ENCODE measurements around the gene LAMC3. TPM values are rescaled to one million over a fixed set of nuclear protein-coding genes. Genes with fewer than 3 reads are reported as not detected.

LAMC3 gene
- polyA plus RNA-seq, 1 of the 3 experiments (the other 2 are of a cell fraction) = 0.07 TPM

GRCh38 chr9:131100445-131100844, 91.5 kb downstream of the LAMC3 start (continued):
- TF ChIP-seq YY1 (IDR thresholded peaks at IDR 0.05; ENCODE audit: low read depth) = no peak
- TF ChIP-seq MAX (IDR thresholded peaks at IDR 0.05; ENCODE audit: low read depth) = no peak
- TF ChIP-seq TAF1 (IDR thresholded peaks at IDR 0.05; ENCODE audit: borderline replicate concordance, low read depth, low read length) = no peak
- TF ChIP-seq JUND (IDR thresholded peaks at IDR 0.05) = no peak

- H3K27ac ChIP-seq (ENCODE audit: low read depth in 2 of 2, low read length in 1 of 2) = no peak overlapping the region
- no peaks in the 10 kb centered on the region for H3K79me2 ChIP-seq (ENCODE audit: insufficient read depth)
- H3K27me3 ChIP-seq (ENCODE audit: insufficient read depth) = peaks cover 11% of the 10 kb centered on the region; the same call in 1 of the 2 replicates
- no peaks in the 10 kb centered on the region for H3K9me2 ChIP-seq
- H3K4me3 ChIP-seq (ENCODE audit: low read depth in 2 of 2, low read length in 1 of 2) = no peak overlapping the region
- 81% methylated on average over 11 of the region's 11 CpGs for WGBS (ENCODE audit: low lambda C conversion rate)
- TF ChIP-seq REST (IDR thresholded peaks at IDR 0.05; ENCODE audit: low read depth, low read length) (no peak), RCOR1 (IDR thresholded peaks at IDR 0.05; ENCODE audit: low read length) (no peak), RAD21 (IDR thresholded peaks at IDR 0.05; ENCODE audit: low read length) (no peak), MXI1 (IDR thresholded peaks at IDR 0.05; ENCODE audit: low read depth, low read length) (no peak), SMC3 (IDR thresholded peaks at IDR 0.05; ENCODE audit: low read depth, low read length) (no peak), EZH2phosphoT487 (IDR thresholded peaks at IDR 0.05; ENCODE audit: borderline replicate concordance, low read depth) (no peak), GATA2 (CRISPR knock-in tag; IDR thresholded peaks at IDR 0.05) (no peak), ELF1 (IDR thresholded peaks at IDR 0.05) (no peak), MEF2A (IDR thresholded peaks at IDR 0.05; ENCODE audit: borderline replicate concordance, low read depth) (no peak), IRF3 (IDR thresholded peaks at IDR 0.05; ENCODE audit: low read depth, low read length) (no peak), JUND (IDR thresholded peaks at IDR 0.05) (no peak), NRF1 (IDR thresholded peaks at IDR 0.05; ENCODE audit: low read depth, low read length) (no peak), PBX3 (IDR thresholded peaks at IDR 0.05) (no peak), TAF1 (IDR thresholded peaks at IDR 0.05; ENCODE audit: borderline replicate concordance, low read depth, low read length) (no peak), USF2 (IDR thresholded peaks at IDR 0.05; ENCODE audit: borderline replicate concordance, low read depth, low read length) (no peak), FOXJ3 (CRISPR knock-in tag; IDR thresholded peaks at IDR 0.05) (no peak), CTCF (IDR thresholded peaks at IDR 0.05) (no peak), GABPA (IDR thresholded peaks at IDR 0.05; ENCODE audit: low read depth) (no peak), RXRA (IDR thresholded peaks at IDR 0.05; ENCODE audit: borderline replicate concordance, low read depth) (no peak), TCF12 (IDR thresholded peaks at IDR 0.05) (no peak)
- ChIA-PET POLR2A (interaction anchor here (3.2 kb wide), 1 partner anchor 24 kb away, joined by 13 read pairs; the partner anchor contains the start of gene NUP214), CTCF (interaction anchor here (1.4 to 1.7 kb wide), 3 partner anchors 44 to 76 kb away, joined by 3 to 9 read pairs (median 3); no protein-coding TSS in a partner anchor)
- no peak overlapping the region for H3K9ac ChIP-seq
- H3K9me3 ChIP-seq = no peaks in the 10 kb centered on the region
- H3K36me3 ChIP-seq (replicated peaks in 1 of 2; ENCODE audit: control insufficient read depth in 1 of 2, insufficient read depth in 2 of 2, low read length in 1 of 2) = no peaks in the 10 kb centered on the region
- no peak overlapping the region for H3K4me2 ChIP-seq
- peaks cover 0 to 4% of the 10 kb centered on the region in 2 experiments; a peak in 1 of 4 replicates for H3K4me1 ChIP-seq (ENCODE audit: control insufficient read depth in 1 of 2, insufficient read depth in 2 of 2, low read depth in 1 of 2, low read length in 1 of 2)
- no peaks in the 10 kb centered on the region for H4K20me1 ChIP-seq (ENCODE audit: insufficient read depth)
- no peak overlapping the region for H2AFZ ChIP-seq (ENCODE audit: low read depth)
- H3F3A ChIP-seq (replicated peaks; ENCODE audit: insufficient read depth) = no peaks in the 10 kb centered on the region
- DNase-seq = peak; percentile 64
Measured at GRCh38 chr9:131101207-131101964, 92.4 kb downstream of the LAMC3 start.

Data from SK-N-SH (cell line).